BLaER1 (cell line): Measurements from ENCODE around the gene NABP2.
"Not testable (repeated sequence)": the region's sequence is repeated elsewhere in the genome, so short reads cannot be mapped to it uniquely, and the experiment has no call there.

Experiments used
- H3K27ac ChIP-seq: shearing (Covaris generic); formaldehyde crosslinking; 2 replicates; pipeline ENCODE4 v1.8.1; 2022
- H3K27me3 ChIP-seq: shearing (Covaris generic); formaldehyde crosslinking; 2 replicates; pipeline ENCODE4 v1.8.1; 2022
- H3K36me3 ChIP-seq: shearing (Covaris generic); formaldehyde crosslinking; 2 replicates; pipeline ENCODE4 v1.8.1; 2022
- H3K4me1 ChIP-seq: shearing (Covaris generic); formaldehyde crosslinking; 2 replicates; pipeline ENCODE4 v1.8.1; 2022
- H3K4me2 ChIP-seq: shearing (Covaris generic); formaldehyde crosslinking; 2 replicates; pipeline ENCODE4 v1.8.1; 2022
- H3K4me3 ChIP-seq: shearing (Covaris generic); formaldehyde crosslinking; 2 replicates; pipeline ENCODE4 v1.8.1; 2022
- H3K9ac ChIP-seq: shearing (Covaris generic); formaldehyde crosslinking; 2 replicates; pipeline ENCODE4 v1.8.1; 2022
- H3K9me3 ChIP-seq: shearing (Covaris generic); formaldehyde crosslinking; 2 replicates; pipeline ENCODE4 v1.8.1; 2022
- H4K20me1 ChIP-seq: shearing (Covaris generic); formaldehyde crosslinking; 2 replicates; pipeline ENCODE4 v1.8.1; 2022
- Cebpa-rat ChIP-seq: shearing (Covaris generic); IDR thresholded peaks from 2 replicates; pipeline ENCODE4 v1.8.1; 2022

The NABP2 gene

GRCh38 chr12:56193025-56193578, 31.0 kb upstream of the NABP2 start:
- Histone ChIP-seq H3K9me3 (no peaks in the 10 kb centered on the region), H3K27ac (no peak overlapping the region), H3K4me2 (no peak overlapping the region), H4K20me1 (peaks cover 2% of the 10 kb centered on the region; the same call in 1 of the 2 replicates), H3K9ac (no peak overlapping the region), H3K36me3 (no peaks in the 10 kb centered on the region), H3K27me3 (no peaks in the 10 kb centered on the region), H3K4me1 (peaks cover 13% of the 10 kb centered on the region), H3K4me3 (no peak overlapping the region)
- no peak for TF ChIP-seq Cebpa-rat

GRCh38 chr12:56196818-56197550, 27.2 kb upstream of the NABP2 start:
- H4K20me1 ChIP-seq, H3K27me3 ChIP-seq, H3K9me3 ChIP-seq, H3K27ac ChIP-seq, H3K4me2 ChIP-seq, H3K36me3 ChIP-seq, H3K4me1 ChIP-seq, H3K9ac ChIP-seq, H3K4me3 ChIP-seq: not testable (repeated sequence)

GRCh38 chr12:56197921-56198635, 26.1 kb upstream of the NABP2 start:
- Histone ChIP-seq H4K20me1 (no peaks in the 10 kb centered on the region), H3K4me3 (no peak overlapping the region), H3K9ac (no peak overlapping the region), H3K9me3 (no peaks in the 10 kb centered on the region), H3K27me3 (no peaks in the 10 kb centered on the region), H3K4me1 (no peaks in the 10 kb centered on the region), H3K36me3 (no peaks in the 10 kb centered on the region), H3K4me2 (no peak overlapping the region), H3K27ac (no peak overlapping the region)
- no peak for TF ChIP-seq Cebpa-rat

GRCh38 chr12:56198836-56199235, 25.3 kb upstream of the NABP2 start:
- Histone ChIP-seq H3K27ac (no peak overlapping the region), H3K4me2 (no peak overlapping the region), H3K9me3 (no peaks in the 10 kb centered on the region), H3K36me3 (peaks cover under 1% of the 10 kb centered on the region; the same call in 1 of the 2 replicates), H3K27me3 (no peaks in the 10 kb centered on the region), H4K20me1 (no peaks in the 10 kb centered on the region), H3K4me3 (no peak overlapping the region), H3K9ac (no peak overlapping the region), H3K4me1 (no peaks in the 10 kb centered on the region)
- TF ChIP-seq Cebpa-rat = no peak

- H4K20me1 ChIP-seq = no peaks in the 10 kb centered on the region; the same call in 1 of the 2 replicates
- no peaks in the 10 kb centered on the region for H3K9me3 ChIP-seq
- peaks cover 33% of the 10 kb centered on the region for H3K36me3 ChIP-seq
- H3K4me3 ChIP-seq = no peak overlapping the region
- no peaks in the 10 kb centered on the region for H3K4me1 ChIP-seq
- H3K27me3 ChIP-seq = no peaks in the 10 kb centered on the region
- no peak overlapping the region for H3K4me2 ChIP-seq
- TF ChIP-seq Cebpa-rat = no peak
- no peak overlapping the region for H3K27ac ChIP-seq
- no peak overlapping the region for H3K9ac ChIP-seq
These were observed 21.8 kb upstream of the NABP2 start for GRCh38 chr12:56202366-56202765.

- Histone ChIP-seq H3K4me3 (no peak overlapping the region), H3K27ac (no peak overlapping the region), H3K4me2 (no peak overlapping the region), H3K27me3 (no peaks in the 10 kb centered on the region), H4K20me1 (no peaks in the 10 kb centered on the region; the same call in 1 of the 2 replicates), H3K9me3 (no peaks in the 10 kb centered on the region), H3K36me3 (peaks cover 38% of the 10 kb centered on the region), H3K9ac (no peak overlapping the region), H3K4me1 (no peaks in the 10 kb centered on the region)
- no peak for TF ChIP-seq Cebpa-rat
These were observed 21.3 kb upstream of the NABP2 start for GRCh38 chr12:56202838-56203237.

- Histone ChIP-seq H3K9ac (no peak overlapping the region), H3K4me3 (no peak overlapping the region)
These were observed 19.9 kb upstream of the NABP2 start for GRCh38 chr12:56204275-56204674.

GRCh38 chr12:56205445-56205844, 18.7 kb upstream of the NABP2 start:
- Histone ChIP-seq H3K27me3 (no peaks in the 10 kb centered on the region), H3K9ac (no peak overlapping the region), H3K4me1 (no peaks in the 10 kb centered on the region), H3K36me3 (peaks cover 64% of the 10 kb centered on the region), H4K20me1 (peaks cover 5% of the 10 kb centered on the region), H3K4me2 (no peak overlapping the region), H3K4me3 (no peak overlapping the region), H3K27ac (no peak overlapping the region), H3K9me3 (no peaks in the 10 kb centered on the region)
- no peak for TF ChIP-seq Cebpa-rat

More at GRCh38 chr12:56204275-56204674, 19.9 kb upstream of the NABP2 start:
- Histone ChIP-seq H3K36me3 (peaks cover 52% of the 10 kb centered on the region), H3K4me2 (no peak overlapping the region), H3K27ac (no peak overlapping the region), H3K27me3 (no peaks in the 10 kb centered on the region), H3K4me1 (no peaks in the 10 kb centered on the region), H3K9me3 (no peaks in the 10 kb centered on the region), H4K20me1 (no peaks in the 10 kb centered on the region; the same call in 1 of the 2 replicates)
- no peak for TF ChIP-seq Cebpa-rat

GRCh38 chr12:56206452-56207166, 17.5 kb upstream of the NABP2 start:
- Histone ChIP-seq H3K27ac (no peak overlapping the region), H3K9me3 (no peaks in the 10 kb centered on the region), H3K9ac (no peak overlapping the region), H3K4me1 (no peaks in the 10 kb centered on the region), H3K4me3 (no peak overlapping the region), H4K20me1 (peaks cover 7% of the 10 kb centered on the region), H3K4me2 (no peak overlapping the region), H3K27me3 (no peaks in the 10 kb centered on the region), H3K36me3 (peaks cover 76% of the 10 kb centered on the region)
- TF ChIP-seq Cebpa-rat = no peak

- no peaks in the 10 kb centered on the region for H3K27me3 ChIP-seq
- no peaks in the 10 kb centered on the region for H3K9me3 ChIP-seq
- H3K4me2 ChIP-seq = no peak overlapping the region
- H4K20me1 ChIP-seq = peaks cover 7% of the 10 kb centered on the region
- H3K27ac ChIP-seq = no peak overlapping the region
- TF ChIP-seq Cebpa-rat = no peak
- H3K4me1 ChIP-seq = no peaks in the 10 kb centered on the region
- H3K36me3 ChIP-seq = peaks cover 90% of the 10 kb centered on the region
- H3K4me3 ChIP-seq = no peak overlapping the region
- H3K9ac ChIP-seq = peak overlapping the region; percentile 17; the same call in 1 of the 2 replicates
These were observed 16.1 kb upstream of the NABP2 start for GRCh38 chr12:56208006-56208405.
